GM06990 (cell line): ENCODE measurements around the gene WDR86.

ENCODE experiments used
- DNase-seq: peaks from one replicate; pipeline ENCODE4 v3.0.0-alpha.2; 2011; ENCODE audit not compliant: insufficient read length; ENCODE audit errors: extremely low read depth
- H3K27me3 ChIP-seq: replicated peaks from 2 replicates; pipeline ENCODE4 v1.6.0; 2011; ENCODE audit warnings: low read length; ENCODE audit not compliant: control insufficient read depth, insufficient read depth
- H3K36me3 ChIP-seq: 2 replicates; pipeline ENCODE4 v1.5.1; 2011; ENCODE audit warnings: low read length; ENCODE audit not compliant: control insufficient read depth, insufficient read depth
- H3K4me3 ChIP-seq: replicated peaks from 2 replicates; pipeline ENCODE4 v1.5.1; 2011; ENCODE audit warnings: low read depth, mild to moderate bottlenecking, control low read depth, low read length
- CTCF ChIP-seq: IDR thresholded peaks from 2 replicates; pipeline ENCODE4 v1.5.1; 2011; ENCODE audit warnings: low read length, control low read depth, mild to moderate bottlenecking, inconsistent platforms; ENCODE audit not compliant: insufficient read depth, poor library complexity, severe bottlenecking

Gene WDR86

GRCh38 chr7:151427705-151428377, 18.0 kb upstream of the WDR86 start:
- no peak for TF ChIP-seq CTCF
- Histone ChIP-seq H3K36me3 (no peaks in the 10 kb centered on the region), H3K27me3 (no peaks in the 10 kb centered on the region; the same call in 1 of the 2 replicates), H3K4me3 (no peak overlapping the region)
- no peak for DNase-seq

- no peak overlapping the region for H3K4me3 ChIP-seq
- DNase-seq, result no peak
- TF ChIP-seq CTCF, result no peak
- H3K27me3 ChIP-seq, result no peaks in the 10 kb centered on the region; the same call in 1 of the 2 replicates
- no peaks in the 10 kb centered on the region for H3K36me3 ChIP-seq
Measured at GRCh38 chr7:151426904-151427704, 17.3 kb upstream of the WDR86 start.

- H3K36me3 ChIP-seq, result no peaks in the 10 kb centered on the region
- TF ChIP-seq CTCF, result no peak
- no peaks in the 10 kb centered on the region; the same call in 1 of the 2 replicates for H3K27me3 ChIP-seq
- no peak overlapping the region for H3K4me3 ChIP-seq
- no peak for DNase-seq
Measured at GRCh38 chr7:151426441-151426903, 16.6 kb upstream of the WDR86 start.

GRCh38 chr7:151425670-151426440, 16.0 kb upstream of the WDR86 start:
- no peak overlapping the region for H3K4me3 ChIP-seq
- H3K36me3 ChIP-seq, result no peaks in the 10 kb centered on the region
- no peaks in the 10 kb centered on the region; the same call in 1 of the 2 replicates for H3K27me3 ChIP-seq
- no peak for DNase-seq
- no peak for TF ChIP-seq CTCF

- Histone ChIP-seq H3K36me3 (no peaks in the 10 kb centered on the region), H3K4me3 (no peak overlapping the region), H3K27me3 (no peaks in the 10 kb centered on the region; the same call in 1 of the 2 replicates)
- no peak for TF ChIP-seq CTCF
- no peak for DNase-seq
Measured at GRCh38 chr7:151424799-151425198, 15.0 kb upstream of the WDR86 start.
